GM19372 (cell line): ENCODE data around the gene SNAP23.
A peak's percentile ranks its signal among the peaks of the same experiment; 100 is the strongest.

ENCODE experiments used
- ATAC-seq: cut with Tn5 transposase; IDR thresholded peaks from one replicate; pipeline ENCODE4 v1.9.1; 2021; ENCODE audit warnings: mild to moderate bottlenecking, low read depth, moderate library complexity; ENCODE audit not compliant: unreplicated experiment

SNAP23 gene

GRCh38 chr15:42495361-42496212 is at the start of gene SNAP23:
SNAP23 (plus strand) TSS chr15:42495634; CDS start chr15:42511847, 16,213 bp downstream.
- peak; percentile 82 for ATAC-seq

GRCh38 chr15:42447599-42447998 is 47.8 kb upstream of the SNAP23 start:
- ATAC-seq, result no peak

- ATAC-seq, result no peak
Measured at GRCh38 chr15:42448281-42448680, 47.2 kb upstream of the SNAP23 start.

GRCh38 chr15:42449770-42450424 is 45.5 kb upstream of the SNAP23 start:
- ATAC-seq, result no peak

- ATAC-seq, result no peak
Measured at GRCh38 chr15:42450425-42450790, 45.0 kb upstream of the SNAP23 start.

- no peak for ATAC-seq
Measured at GRCh38 chr15:42453826-42454225, 41.6 kb upstream of the SNAP23 start.

GRCh38 chr15:42456531-42456930 is 38.9 kb upstream of the SNAP23 start:
- no peak for ATAC-seq

- ATAC-seq, result no peak
Measured at GRCh38 chr15:42456971-42457370, 38.5 kb upstream of the SNAP23 start.

GRCh38 chr15:42457445-42458442 is 37.7 kb upstream of the SNAP23 start:
- ATAC-seq, result no peak

- no peak for ATAC-seq
Measured at GRCh38 chr15:42461261-42461660, 34.2 kb upstream of the SNAP23 start.

GRCh38 chr15:42465520-42466259 is 29.7 kb upstream of the SNAP23 start:
- ATAC-seq, result no peak

- ATAC-seq, result no peak
Measured at GRCh38 chr15:42471002-42471401, 24.4 kb upstream of the SNAP23 start.

- no peak for ATAC-seq
Measured at GRCh38 chr15:42474827-42475226, 20.6 kb upstream of the SNAP23 start.

GRCh38 chr15:42482701-42483100 is 12.7 kb upstream of the SNAP23 start:
- ATAC-seq, result no peak

GRCh38 chr15:42483677-42484076 is 11.8 kb upstream of the SNAP23 start:
- ATAC-seq, result no peak

- no peak for ATAC-seq
Measured at GRCh38 chr15:42490291-42490670, 5.2 kb upstream of the SNAP23 start.

GRCh38 chr15:42490671-42491538 is 4.5 kb upstream of the SNAP23 start, which contains the start of gene ZNF106:
ZNF106 (minus strand) TSS chr15:42491141; CDS start chr15:42472289, 18,852 bp downstream.
- ATAC-seq, result peak; percentile 58

GRCh38 chr15:42491539-42492225 is 3.8 kb upstream of the SNAP23 start:
- ATAC-seq, result no peak
